ENCODE measurements around the gene MYO1G. TPM values are rescaled to one million over a fixed set of nuclear protein-coding genes. Genes with fewer than 3 reads are reported as not detected.
"Not testable (repeated sequence)": the region's sequence is repeated elsewhere in the genome, so short reads cannot be mapped to it uniquely, and the experiment has no call there.

The MYO1G gene
- total RNA-seq = 0.41 TPM

- no peak for FAIRE-seq
These were observed at the start of gene MYO1G for GRCh38 chr7:44978511-44979366. TSS of gene MYO1G (minus strand) at chr7:44979015. CDS start at chr7:44978961, 54 bp downstream.

DNA sequence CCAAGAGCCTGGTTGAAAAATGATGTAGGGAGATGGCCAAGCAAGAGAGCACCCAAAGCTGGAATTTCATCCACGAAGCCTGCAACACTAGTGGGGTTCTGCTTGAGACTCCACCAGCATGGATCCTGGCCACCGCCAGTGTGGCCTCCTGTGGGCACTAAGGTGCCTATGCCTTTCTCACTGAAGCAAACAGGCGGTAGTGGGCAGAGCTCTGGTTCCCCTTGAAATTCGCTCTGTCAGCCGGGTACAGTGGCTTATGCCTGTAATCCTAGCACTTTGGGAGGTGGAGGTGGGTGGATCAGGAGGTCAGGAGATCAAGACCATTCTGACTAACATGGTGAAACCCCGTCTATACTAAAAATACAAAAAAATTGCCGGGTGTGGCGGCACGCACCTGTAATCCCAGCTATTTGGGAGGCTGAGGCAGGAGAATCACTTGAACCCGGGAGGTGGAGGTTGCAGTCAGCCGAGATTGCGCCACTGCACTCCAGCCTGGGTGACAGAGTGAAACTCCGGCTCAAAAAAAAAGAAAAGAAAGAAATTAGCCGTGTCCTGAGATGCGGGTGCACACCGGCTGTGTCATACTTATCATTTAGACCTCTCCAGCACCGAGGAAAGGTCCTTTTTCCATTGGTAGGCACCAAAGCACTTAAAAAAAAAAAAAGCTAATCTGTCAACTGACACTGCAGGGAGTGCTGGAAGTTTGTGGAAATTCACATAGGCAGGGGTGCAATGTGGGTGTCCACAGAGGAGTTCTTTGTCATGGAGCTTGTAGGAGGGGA is 49.5 kb upstream of the MYO1G start:
- FAIRE-seq (no peak), DNase-seq (ENCODE audit: low spot score in 2 of 2) (no peak)

More at GRCh38 chr7:44978511-44979366, at the start of gene MYO1G:
- no peak for DNase-seq (ENCODE audit: low spot score in 2 of 2)

GRCh38 chr7:45027774-45028114 is 48.9 kb upstream of the MYO1G start:
- no peak for FAIRE-seq
- DNase-seq (ENCODE audit: low spot score in 2 of 2) = no peak

DNA sequence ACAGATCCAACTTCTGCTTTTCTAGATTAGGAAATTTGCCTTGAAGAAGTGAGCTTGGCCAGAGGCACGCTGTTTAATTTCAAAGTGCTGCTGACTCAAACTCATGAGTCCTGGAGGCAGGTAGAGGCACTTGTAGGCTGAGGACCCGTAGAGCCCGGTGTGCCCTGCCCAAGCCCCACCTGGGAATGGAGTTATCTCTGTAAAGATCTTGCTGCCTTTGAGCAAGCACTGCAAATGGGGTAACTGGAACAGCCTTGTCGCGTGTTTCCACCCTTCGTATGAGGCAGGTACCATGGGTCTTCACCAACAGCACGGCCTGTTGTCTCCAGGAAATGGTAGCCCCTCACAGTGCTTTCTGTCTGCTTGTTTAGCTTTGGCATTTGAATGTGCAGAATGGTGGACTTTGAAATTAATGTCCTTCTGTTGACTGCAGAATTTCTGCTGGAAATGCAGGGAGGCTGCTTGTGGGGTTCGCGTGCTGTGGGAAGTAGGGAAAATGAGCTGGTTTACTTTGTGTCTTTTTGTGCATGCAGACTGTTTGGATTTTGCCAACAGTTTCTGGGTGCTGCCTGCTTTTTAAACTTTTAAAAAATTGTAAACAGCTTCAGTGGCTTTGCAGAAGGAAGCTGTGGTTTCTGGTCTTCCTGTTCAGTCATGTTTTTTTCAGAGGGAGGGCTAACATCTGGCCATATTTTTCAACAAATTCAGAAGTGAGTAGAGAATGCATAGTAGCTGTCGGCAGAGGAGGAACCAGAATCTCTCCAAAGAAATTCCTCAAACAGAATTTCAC is 48.4 kb upstream of the MYO1G start:
- FAIRE-seq = no peak

GRCh38 chr7:45026013-45026412 is 47.2 kb upstream of the MYO1G start:
- FAIRE-seq (no peak), DNase-seq (ENCODE audit: low spot score in 2 of 2) (no peak)

More for the DNA sequence above, 48.4 kb upstream of the MYO1G start:
- DNase-seq (ENCODE audit: low spot score in 2 of 2) = no peak

- not testable (repeated sequence) for FAIRE-seq; DNase-seq (ENCODE audit: low spot score in 2 of 2)
These were observed 46.7 kb upstream of the MYO1G start for GRCh38 chr7:45025473-45025872.

GRCh38 chr7:45024126-45024744 is 45.4 kb upstream of the MYO1G start:
- no peak for DNase-seq (ENCODE audit: low spot score in 2 of 2)
- FAIRE-seq = no peak

- DNase-seq (ENCODE audit: low spot score in 2 of 2) (no peak), FAIRE-seq (no peak)
These were observed 42.9 kb upstream of the MYO1G start for GRCh38 chr7:45021604-45022296.

DNA sequence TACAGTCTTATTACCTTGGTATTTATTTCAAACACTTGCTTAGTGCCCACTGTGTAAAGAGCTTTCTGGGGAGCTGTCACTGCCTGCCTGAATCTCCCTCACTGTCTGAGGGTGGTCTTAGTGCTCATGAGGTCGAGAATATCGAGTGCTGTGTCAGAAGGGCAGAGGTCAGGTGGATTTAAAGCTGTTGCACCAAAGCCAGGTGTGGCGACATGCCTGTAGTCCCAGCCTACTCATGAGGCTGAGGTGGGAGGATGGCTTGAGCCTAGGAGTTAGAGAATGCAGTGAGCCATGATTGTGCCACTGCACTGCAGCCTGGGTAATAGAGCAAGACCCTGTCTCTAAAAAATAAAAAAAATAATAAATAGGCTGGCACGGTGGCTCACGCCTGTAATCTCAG is 42.1 kb upstream of the MYO1G start:
- FAIRE-seq = no peak
- no peak for DNase-seq (ENCODE audit: low spot score in 2 of 2)

- DNase-seq (ENCODE audit: low spot score in 2 of 2) (no peak), FAIRE-seq (no peak)
These were observed 38.4 kb upstream of the MYO1G start for GRCh38 chr7:45017253-45017652.

DNA sequence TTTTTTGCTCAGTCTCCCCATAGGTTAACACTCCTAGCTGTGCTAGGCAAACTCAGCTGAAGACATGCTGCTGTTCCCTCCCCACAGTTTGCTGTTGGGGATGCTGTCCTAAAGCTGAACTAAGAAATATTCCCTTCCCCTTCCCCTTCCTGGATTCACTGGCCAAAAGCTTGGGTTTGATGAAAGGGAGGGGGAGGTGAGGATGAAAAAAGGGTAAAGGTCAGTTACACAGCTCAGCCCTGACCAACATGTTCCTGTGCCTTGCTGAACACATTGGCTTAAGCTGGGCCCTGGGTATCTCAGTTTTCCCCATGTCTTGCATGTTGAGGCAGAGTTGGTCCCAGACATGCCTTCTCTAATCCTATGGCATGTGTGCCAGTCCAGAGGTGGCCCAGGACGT is 36.5 kb upstream of the MYO1G start:
- no peak for DNase-seq (ENCODE audit: low spot score in 2 of 2)
- FAIRE-seq = no peak

DNA sequence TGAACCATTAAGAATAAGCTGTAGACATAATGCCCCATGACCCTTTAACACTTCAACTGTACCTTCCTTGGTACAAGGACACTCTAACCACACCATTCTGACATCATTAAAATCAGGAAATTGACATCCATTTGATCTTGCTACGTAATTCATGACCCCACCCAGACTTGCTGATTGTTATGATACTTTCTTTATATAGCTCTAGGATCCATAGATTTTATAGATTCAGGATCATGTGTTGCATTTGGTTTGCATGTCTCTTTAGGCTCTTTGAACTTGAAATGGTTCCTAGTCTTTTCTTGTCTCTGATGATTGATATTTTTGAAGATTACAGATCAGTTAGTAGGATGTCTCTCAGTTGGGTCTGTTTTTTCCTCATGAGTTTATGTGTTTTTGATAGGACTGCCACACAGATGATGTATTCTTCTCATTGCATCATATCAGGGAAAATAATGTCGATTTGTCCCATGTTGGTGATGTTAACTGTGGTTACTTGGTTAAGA is 34.7 kb upstream of the MYO1G start:
- FAIRE-seq (no peak), DNase-seq (ENCODE audit: low spot score in 2 of 2) (no peak)

- DNase-seq (ENCODE audit: low spot score in 2 of 2) (no peak), FAIRE-seq (no peak)
These were observed 28.9 kb upstream of the MYO1G start for GRCh38 chr7:45007571-45008328.

DNA sequence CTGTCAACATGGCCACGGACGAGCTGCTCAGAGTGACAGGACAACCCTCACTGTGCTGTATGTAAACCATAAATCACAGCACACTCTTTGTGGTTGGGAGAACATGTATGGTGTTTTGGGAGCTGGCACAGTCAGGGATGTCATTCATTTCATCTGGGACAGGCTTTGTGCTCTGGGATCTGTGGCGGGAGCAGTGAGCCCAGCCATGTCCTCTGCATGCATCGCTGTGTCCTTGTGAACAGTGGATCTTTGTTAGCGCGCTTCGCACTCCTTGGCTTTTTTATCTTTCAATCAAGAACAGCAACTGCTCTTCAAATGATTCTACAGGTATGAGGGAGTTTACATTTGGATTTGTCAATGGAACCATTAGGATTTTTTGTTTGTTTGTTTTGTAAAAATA is 28.3 kb upstream of the MYO1G start:
- DNase-seq (ENCODE audit: low spot score in 2 of 2) (no peak), FAIRE-seq (no peak)

GRCh38 chr7:45003789-45004188 is 25.0 kb upstream of the MYO1G start:
- DNase-seq (ENCODE audit: low spot score in 2 of 2) (no peak), FAIRE-seq (no peak)

- FAIRE-seq (no peak), DNase-seq (ENCODE audit: low spot score in 2 of 2) (no peak)
These were observed 23.0 kb upstream of the MYO1G start for GRCh38 chr7:45001826-45002225.

DNA sequence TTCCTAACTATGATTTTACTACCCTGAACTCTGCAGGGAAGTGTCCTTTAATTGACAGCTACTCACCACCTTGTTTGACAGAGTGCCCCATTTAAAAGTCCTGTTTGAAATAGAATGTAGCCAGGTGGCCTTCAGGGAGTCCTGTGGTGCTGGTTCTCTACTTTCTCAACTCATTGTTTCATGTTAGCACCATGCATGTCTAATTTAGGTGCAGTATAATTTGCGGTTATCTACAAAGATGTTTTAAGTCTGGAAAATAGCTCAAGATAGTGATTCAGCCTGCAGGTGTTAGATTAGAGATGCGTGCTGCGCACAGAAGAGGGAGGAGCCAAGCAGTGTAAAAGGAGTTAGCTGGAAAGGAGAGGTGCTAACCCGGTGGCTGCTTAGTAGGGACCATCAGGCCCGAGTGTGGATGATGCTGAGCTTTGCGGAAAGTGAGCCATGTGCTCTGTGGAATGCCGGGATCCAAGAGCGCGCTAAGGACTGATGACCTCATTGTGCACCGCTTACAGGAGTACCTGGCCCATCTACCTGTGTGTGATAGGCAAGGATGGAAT is 22.4 kb upstream of the MYO1G start:
- no peak for FAIRE-seq

More for the DNA sequence above, 22.4 kb upstream of the MYO1G start:
- no peak for DNase-seq (ENCODE audit: low spot score in 2 of 2)

All from frontal cortex (tissue), 4 donors.